WTC11 (cell line): ENCODE measurements around the gene ADRA2C.

ENCODE experiments used
- ETV6 ChIP-seq: sonication (generic); formaldehyde crosslinking; IDR thresholded peaks from 2 replicates; pipeline ENCODE4 v1.8.1; 2022; ENCODE audit warnings: mild to moderate bottlenecking, missing genetic modification reagents
- NFYB ChIP-seq: sonication (generic); formaldehyde crosslinking; conservative IDR thresholded peaks from 2 replicates; pipeline ENCODE4 v1.8.0; 2022; ENCODE audit warnings: low read depth, missing genetic modification reagents
- ZNF219 ChIP-seq: sonication (generic); formaldehyde crosslinking; IDR thresholded peaks from 2 replicates; pipeline ENCODE4 v1.8.0; 2023; ENCODE audit warnings: missing genetic modification reagents, mild to moderate bottlenecking, borderline replicate concordance
- ZNF263 ChIP-seq: sonication (generic); formaldehyde crosslinking; IDR thresholded peaks from 2 replicates; pipeline ENCODE4 v1.8.1; 2022; ENCODE audit warnings: low read depth, mild to moderate bottlenecking, moderate library complexity, missing genetic modification reagents
- ZNF396 ChIP-seq: fragments of 250-450 bp; sonication (Bioruptor Pico); IDR thresholded peaks from 2 replicates; pipeline ENCODE4 v1.8.0; 2021; ENCODE audit warnings: mild to moderate bottlenecking, moderate library complexity, borderline replicate concordance
- TF ChIP-seq, protein P1 (sequence below): fragments of 200-600 bp; IDR thresholded peaks from 2 replicates; pipeline ENCODE4 v1.8.0; 2022; ENCODE audit warnings: antibody characterized with exemption
- TF ChIP-seq, protein P2 (sequence below): sonication (generic); formaldehyde crosslinking; IDR thresholded peaks from 2 replicates; pipeline ENCODE4 v1.8.1; 2022; ENCODE audit warnings: low read depth, missing genetic modification reagents, borderline replicate concordance
- TF ChIP-seq, protein P3 (sequence below): sonication (generic); formaldehyde crosslinking; IDR thresholded peaks from 2 replicates; pipeline ENCODE4 v1.8.0; 2022; ENCODE audit warnings: mild to moderate bottlenecking, missing genetic modification reagents
- TF ChIP-seq, protein P4 (sequence below): sonication (generic); formaldehyde crosslinking; IDR thresholded peaks from 2 replicates; pipeline ENCODE4 v1.8.1; 2023; ENCODE audit warnings: mild to moderate bottlenecking, missing genetic modification reagents, borderline replicate concordance
- TF ChIP-seq, protein P5 (sequence below): sonication (generic); formaldehyde crosslinking; IDR thresholded peaks from 2 replicates; pipeline ENCODE4 v1.8.0; 2023; ENCODE audit warnings: missing genetic modification reagents

DNA sequence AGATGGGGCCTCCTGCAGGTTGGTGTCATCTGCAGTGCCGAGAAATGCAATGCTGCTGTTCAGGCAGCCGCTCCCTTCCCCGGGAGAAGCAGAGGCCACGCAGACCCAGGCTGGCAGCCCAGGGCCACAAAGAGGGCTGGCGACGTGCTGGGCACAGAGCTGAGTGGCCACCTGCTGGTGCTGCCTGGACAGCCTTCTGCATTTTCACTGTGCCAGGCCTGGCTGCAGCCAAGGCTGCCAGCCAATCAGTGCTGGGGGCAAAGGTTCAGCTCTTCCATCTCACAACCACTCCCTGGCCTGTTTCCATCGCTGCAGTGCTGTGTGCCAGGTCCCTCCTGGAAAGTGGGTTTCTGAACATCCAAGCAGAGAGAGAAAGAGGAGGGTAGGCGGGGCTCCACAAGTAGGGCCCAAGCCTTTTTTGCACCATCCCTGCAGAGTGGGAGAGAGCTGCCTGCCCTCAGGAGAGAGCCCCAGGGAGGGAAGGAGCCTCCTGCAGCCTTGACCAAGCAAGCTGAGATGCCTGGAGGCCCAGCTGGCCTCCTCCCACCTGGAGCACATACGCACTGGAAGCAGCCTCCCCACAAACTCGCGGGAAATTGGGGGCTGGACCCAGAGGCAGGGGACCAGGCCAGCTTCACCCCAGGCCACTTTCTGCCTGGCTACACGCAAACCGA, 20.1 kb downstream of the ADRA2C start:
- TF ChIP-seq, protein P1, sequence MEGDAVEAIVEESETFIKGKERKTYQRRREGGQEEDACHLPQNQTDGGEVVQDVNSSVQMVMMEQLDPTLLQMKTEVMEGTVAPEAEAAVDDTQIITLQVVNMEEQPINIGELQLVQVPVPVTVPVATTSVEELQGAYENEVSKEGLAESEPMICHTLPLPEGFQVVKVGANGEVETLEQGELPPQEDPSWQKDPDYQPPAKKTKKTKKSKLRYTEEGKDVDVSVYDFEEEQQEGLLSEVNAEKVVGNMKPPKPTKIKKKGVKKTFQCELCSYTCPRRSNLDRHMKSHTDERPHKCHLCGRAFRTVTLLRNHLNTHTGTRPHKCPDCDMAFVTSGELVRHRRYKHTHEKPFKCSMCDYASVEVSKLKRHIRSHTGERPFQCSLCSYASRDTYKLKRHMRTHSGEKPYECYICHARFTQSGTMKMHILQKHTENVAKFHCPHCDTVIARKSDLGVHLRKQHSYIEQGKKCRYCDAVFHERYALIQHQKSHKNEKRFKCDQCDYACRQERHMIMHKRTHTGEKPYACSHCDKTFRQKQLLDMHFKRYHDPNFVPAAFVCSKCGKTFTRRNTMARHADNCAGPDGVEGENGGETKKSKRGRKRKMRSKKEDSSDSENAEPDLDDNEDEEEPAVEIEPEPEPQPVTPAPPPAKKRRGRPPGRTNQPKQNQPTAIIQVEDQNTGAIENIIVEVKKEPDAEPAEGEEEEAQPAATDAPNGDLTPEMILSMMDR, result no peak
- TF ChIP-seq ZNF396 (CRISPR knock-in tag) (no peak), NFYB (CRISPR knock-in tag) (no peak), ZNF219 (CRISPR knock-in tag) (no peak), ETV6 (CRISPR knock-in tag) (no peak), ZNF263 (CRISPR knock-in tag) (no peak)
- TF ChIP-seq, protein P2, sequence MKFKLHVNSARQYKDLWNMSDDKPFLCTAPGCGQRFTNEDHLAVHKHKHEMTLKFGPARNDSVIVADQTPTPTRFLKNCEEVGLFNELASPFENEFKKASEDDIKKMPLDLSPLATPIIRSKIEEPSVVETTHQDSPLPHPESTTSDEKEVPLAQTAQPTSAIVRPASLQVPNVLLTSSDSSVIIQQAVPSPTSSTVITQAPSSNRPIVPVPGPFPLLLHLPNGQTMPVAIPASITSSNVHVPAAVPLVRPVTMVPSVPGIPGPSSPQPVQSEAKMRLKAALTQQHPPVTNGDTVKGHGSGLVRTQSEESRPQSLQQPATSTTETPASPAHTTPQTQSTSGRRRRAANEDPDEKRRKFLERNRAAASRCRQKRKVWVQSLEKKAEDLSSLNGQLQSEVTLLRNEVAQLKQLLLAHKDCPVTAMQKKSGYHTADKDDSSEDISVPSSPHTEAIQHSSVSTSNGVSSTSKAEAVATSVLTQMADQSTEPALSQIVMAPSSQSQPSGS (CRISPR knock-in tag), result no peak
- TF ChIP-seq, protein P3, sequence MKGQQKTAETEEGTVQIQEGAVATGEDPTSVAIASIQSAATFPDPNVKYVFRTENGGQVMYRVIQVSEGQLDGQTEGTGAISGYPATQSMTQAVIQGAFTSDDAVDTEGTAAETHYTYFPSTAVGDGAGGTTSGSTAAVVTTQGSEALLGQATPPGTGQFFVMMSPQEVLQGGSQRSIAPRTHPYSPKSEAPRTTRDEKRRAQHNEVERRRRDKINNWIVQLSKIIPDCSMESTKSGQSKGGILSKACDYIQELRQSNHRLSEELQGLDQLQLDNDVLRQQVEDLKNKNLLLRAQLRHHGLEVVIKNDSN, result no peak
- TF ChIP-seq, protein P4, sequence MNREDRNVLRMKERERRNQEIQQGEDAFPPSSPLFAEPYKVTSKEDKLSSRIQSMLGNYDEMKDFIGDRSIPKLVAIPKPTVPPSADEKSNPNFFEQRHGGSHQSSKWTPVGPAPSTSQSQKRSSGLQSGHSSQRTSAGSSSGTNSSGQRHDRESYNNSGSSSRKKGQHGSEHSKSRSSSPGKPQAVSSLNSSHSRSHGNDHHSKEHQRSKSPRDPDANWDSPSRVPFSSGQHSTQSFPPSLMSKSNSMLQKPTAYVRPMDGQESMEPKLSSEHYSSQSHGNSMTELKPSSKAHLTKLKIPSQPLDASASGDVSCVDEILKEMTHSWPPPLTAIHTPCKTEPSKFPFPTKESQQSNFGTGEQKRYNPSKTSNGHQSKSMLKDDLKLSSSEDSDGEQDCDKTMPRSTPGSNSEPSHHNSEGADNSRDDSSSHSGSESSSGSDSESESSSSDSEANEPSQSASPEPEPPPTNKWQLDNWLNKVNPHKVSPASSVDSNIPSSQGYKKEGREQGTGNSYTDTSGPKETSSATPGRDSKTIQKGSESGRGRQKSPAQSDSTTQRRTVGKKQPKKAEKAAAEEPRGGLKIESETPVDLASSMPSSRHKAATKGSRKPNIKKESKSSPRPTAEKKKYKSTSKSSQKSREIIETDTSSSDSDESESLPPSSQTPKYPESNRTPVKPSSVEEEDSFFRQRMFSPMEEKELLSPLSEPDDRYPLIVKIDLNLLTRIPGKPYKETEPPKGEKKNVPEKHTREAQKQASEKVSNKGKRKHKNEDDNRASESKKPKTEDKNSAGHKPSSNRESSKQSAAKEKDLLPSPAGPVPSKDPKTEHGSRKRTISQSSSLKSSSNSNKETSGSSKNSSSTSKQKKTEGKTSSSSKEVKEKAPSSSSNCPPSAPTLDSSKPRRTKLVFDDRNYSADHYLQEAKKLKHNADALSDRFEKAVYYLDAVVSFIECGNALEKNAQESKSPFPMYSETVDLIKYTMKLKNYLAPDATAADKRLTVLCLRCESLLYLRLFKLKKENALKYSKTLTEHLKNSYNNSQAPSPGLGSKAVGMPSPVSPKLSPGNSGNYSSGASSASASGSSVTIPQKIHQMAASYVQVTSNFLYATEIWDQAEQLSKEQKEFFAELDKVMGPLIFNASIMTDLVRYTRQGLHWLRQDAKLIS (CRISPR knock-in tag), result no peak
- TF ChIP-seq, protein P5, sequence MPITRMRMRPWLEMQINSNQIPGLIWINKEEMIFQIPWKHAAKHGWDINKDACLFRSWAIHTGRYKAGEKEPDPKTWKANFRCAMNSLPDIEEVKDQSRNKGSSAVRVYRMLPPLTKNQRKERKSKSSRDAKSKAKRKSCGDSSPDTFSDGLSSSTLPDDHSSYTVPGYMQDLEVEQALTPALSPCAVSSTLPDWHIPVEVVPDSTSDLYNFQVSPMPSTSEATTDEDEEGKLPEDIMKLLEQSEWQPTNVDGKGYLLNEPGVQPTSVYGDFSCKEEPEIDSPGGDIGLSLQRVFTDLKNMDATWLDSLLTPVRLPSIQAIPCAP (CRISPR knock-in tag), result no peak
